GM12864 (cell line): ENCODE measurements around the gene CDH4.

Source experiments
- DNase-seq: peaks from one replicate; pipeline ENCODE4 v3.0.0-alpha.2; 2011; ENCODE audit warnings: low read depth
- H3K4me3 ChIP-seq: 2 replicates; pipeline ENCODE4 v1.5.1; 2011; ENCODE audit warnings: mild to moderate bottlenecking, low read depth, low read length, control low read depth
- CTCF ChIP-seq: IDR thresholded peaks from 2 replicates; pipeline ENCODE4 v1.5.1; 2011; ENCODE audit warnings: low read depth, mild to moderate bottlenecking, moderate library complexity, low read length, control low read depth, inconsistent platforms; ENCODE audit errors: missing control alignments

Gene CDH4

GRCh38 chr20:61937963-61938838 is 686.1 kb downstream of the CDH4 start:
- TF ChIP-seq CTCF: no peak
- H3K4me3 ChIP-seq: no peak overlapping the region
- no peak for DNase-seq

DNA sequence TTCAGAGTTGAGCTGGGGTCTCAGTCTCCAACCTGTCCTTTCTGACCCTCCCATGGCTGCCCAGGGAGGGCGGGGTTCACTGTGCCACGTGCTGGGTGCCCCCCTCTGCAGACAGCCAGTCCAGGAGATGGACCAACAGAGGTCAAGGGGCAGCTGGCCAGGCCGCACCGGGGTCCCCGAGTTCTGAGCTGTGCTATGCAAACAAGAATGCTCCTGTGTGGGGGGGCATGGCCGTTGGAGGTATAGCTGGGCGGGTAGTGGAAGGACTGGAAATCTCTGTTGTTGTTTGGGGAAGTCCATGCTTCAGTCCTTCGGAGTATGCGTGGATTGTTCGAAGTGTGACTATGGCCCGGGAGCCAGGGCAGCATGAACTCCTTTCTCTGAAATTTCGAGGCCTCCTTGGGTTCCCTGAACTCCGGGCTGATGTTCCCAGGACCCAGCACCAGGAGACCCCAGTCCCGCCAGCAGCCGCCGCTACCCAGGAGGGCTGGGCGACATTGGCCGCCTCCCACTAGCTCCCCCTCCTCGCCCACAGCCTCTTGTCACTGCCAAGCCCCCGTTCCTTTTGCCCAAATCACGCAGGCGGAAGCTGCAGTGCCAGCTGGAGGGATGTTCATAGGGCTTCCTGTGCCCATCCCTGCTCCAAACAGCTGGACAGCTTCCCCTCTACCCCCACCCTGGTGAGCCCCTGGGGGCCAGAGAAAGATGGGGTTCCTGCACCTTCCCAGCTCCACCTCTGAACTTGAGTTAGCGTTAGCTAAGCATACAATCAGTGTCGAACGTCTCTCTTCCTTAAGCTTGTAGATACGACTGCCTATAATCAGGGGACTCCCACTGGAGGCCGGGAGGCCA is 687.0 kb downstream of the CDH4 start:
- no peak for DNase-seq
- TF ChIP-seq CTCF: no peak

DNA sequence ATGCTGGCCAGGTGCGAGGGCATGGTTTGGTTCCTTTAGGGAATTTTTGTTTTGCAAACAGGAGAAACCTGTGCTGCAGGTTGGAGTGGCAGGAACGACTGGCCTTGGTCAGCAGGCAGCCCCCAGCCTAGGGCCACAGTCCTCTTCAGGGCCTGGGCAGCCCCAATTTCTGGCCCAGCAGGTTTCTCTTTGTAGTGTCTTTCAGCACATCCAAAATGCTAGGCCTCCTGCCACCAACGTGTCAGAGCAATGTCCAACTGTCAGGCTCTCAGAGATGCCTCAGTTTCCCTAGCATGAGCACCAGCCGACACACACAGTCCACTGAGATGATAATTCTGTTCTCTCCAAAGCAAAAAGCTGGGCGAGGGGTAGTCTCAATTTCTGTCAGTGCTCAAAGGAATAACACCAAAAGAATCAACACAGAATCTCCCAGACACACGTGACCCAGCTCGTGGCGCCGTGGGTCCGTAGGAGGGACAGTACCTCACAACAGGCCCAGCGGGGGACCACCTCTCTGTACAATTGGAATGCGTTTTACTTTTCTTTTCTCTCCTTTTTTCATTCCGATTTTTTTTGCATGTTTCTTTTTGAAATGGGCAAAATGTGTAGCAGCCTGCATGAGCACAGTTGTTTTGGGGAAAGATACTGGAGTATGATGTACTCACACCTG is 687.8 kb downstream of the CDH4 start:
- TF ChIP-seq CTCF: no peak
- H3K4me3 ChIP-seq: no peak overlapping the region
- no peak for DNase-seq

More for the DNA sequence above, 687.0 kb downstream of the CDH4 start:
- H3K4me3 ChIP-seq: no peak overlapping the region

- DNase-seq: no peak
- TF ChIP-seq CTCF: no peak
- H3K4me3 ChIP-seq: no peak overlapping the region
These were observed 688.4 kb downstream of the CDH4 start for GRCh38 chr20:61940491-61940890.

DNA sequence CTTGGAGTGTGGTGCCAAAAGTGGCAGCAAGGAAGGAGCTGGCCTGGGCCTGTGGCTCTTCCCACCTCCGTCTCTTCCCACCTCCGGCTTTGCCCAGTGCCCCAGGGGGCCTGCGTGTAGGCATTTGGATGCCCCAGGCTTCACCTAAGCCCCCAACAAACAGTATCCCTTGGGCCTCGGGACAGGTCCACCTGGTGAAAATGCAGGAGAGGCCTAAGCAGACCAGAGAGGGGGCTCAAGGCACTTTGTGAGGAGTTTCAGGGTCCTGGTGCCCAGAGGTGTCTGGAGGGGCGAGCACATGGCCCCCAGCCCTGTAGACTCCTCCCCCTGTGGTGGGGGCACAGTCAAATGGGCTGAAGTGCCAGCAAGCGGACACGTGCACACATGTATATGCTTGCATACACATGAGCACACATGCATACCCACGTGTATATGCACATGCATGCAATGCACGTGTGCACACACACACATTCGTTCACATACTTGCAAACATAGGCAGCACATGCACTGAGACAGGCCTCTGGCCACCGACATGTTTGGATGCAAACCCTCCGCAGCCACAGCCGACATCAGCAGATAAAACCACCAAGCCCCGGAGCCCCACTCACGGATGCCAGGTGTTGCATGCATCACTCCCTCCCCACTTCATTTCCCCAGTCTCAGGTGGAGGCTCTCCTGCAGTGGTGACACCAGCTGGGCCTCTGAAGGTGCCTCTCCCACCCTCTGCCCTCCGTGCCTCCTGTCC is 689.1 kb downstream of the CDH4 start:
- TF ChIP-seq CTCF: no peak
- H3K4me3 ChIP-seq: no peak overlapping the region
- no peak for DNase-seq

DNA sequence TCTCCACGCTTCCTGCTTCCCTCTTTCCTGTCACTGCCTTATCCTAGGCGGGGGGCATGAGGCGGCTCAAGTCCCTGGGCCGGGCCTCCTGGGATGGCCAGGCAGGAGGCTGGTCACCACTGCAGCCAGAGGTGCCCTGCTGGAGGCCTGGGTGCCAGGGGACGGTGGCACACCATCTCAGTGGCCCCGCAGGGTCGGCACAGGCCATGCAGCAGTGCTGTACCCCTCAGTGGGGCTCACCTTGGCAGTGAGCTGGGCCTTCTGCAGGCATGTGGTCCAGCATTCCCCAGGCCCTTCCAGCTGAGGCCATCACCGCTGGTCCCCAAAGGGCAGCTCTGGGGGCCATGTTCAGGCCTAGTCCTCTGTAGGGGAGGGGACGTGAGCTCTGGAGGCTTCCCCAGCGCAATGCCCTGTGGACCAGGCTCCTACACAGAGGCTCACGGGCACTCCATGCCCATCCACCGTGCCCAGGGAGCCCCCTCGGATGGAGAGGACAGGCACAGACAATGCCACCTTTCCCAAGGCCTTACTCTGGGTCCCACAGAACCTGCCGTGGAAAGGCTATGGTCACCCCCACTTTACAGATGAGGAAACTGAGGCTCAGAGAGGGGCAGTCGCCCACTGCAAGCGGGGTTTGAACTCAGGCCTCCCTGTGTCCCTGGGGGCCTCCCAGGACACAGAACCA is 689.8 kb downstream of the CDH4 start:
- no peak for TF ChIP-seq CTCF
- no peak overlapping the region for H3K4me3 ChIP-seq
- DNase-seq: no peak
